Esophagus muscularis mucosa (tissue), 4 donors: ENCODE measurements around the gene OSBPL2. TPM values are rescaled to one million over a fixed set of nuclear protein-coding genes. Genes with fewer than 3 reads are reported as not detected.

Source experiments
- DNase-seq: peaks from one replicate; pipeline ENCODE4 v3.0.0-alpha.2; 2017; ENCODE audit errors: extremely low spot score
- H3K27ac ChIP-seq, 4 donors: fragments of 200-600 bp; sonication (generic); replicated peaks in 1 of 4; 1 replicate in 3 of 4; 2 replicates in 1 of 4; pipeline ENCODE4 v1.5.1; 2016 to 2019; ENCODE audit warnings: mild to moderate bottlenecking in 1 of 4
- H3K27me3 ChIP-seq, 4 donors: fragments of 200-600 bp; sonication (generic); one replicate each; pipeline versions ENCODE4 v1.5.1 to v1.6.0; 2016 to 2019
- H3K36me3 ChIP-seq, 4 donors: fragments of 200-600 bp; sonication (generic); one replicate each; pipeline ENCODE4 v1.5.1; 2016 to 2019
- H3K4me1 ChIP-seq, 4 donors: fragments of 200-600 bp; sonication (generic); one replicate each; pipeline ENCODE4 v1.5.1; 2016 to 2019
- H3K4me3 ChIP-seq, 4 donors: fragments of 200-600 bp; sonication (generic); 1 replicate in 2 of 4; 2 replicates in 2 of 4; pipeline ENCODE4 v1.5.1; 2016 to 2019; ENCODE audit warnings: mild to moderate bottlenecking in 4 of 4, moderate library complexity in 1 of 4
- H3K9me3 ChIP-seq, 4 donors: fragments of 200-600 bp; sonication (generic); 1 replicate in 3 of 4; 2 replicates in 1 of 4; pipeline ENCODE4 v1.5.1; 2016 to 2019
- CTCF ChIP-seq, 3 experiments: fragments of 200-600 bp in 2 of 3; fragments of 450-650 bp in 1 of 3; sonication (generic) in 2 of 3; IDR thresholded peaks; one replicate each; pipeline ENCODE4 v1.5.1; 2017 to 2019; ENCODE audit warnings: antibody characterized with exemption in 3 of 3, mild to moderate bottlenecking in 2 of 3, moderate library complexity in 1 of 3
- EP300 ChIP-seq: sonication (generic); formaldehyde crosslinking; IDR thresholded peaks from one replicate; pipeline ENCODE4 v1.6.1; 2017; ENCODE audit warnings: antibody characterized with exemption
- POLR2A ChIP-seq: fragments of 450-650 bp; IDR thresholded peaks from one replicate; pipeline ENCODE4 v1.6.1; 2017; ENCODE audit warnings: antibody characterized with exemption, moderate library complexity, mild to moderate bottlenecking, low read depth
- POLR2AphosphoS5 ChIP-seq, 2 donors: sonication (generic); formaldehyde crosslinking; IDR thresholded peaks; one replicate each; pipeline ENCODE4 v1.6.1; 2017; ENCODE audit warnings: antibody characterized with exemption in 2 of 2
- WGBS: methylation state at CpG from one replicate; pipeline ENCODE4 v1.1.5; 2018; 5-methylcytosine and 5-hydroxymethylcytosine counted together
- intact Hi-C: fragments of 100-400 bp; cut with DNase I; formaldehyde crosslinking; loops from one replicate; pipeline ENCODE4 v1.15.1; 2023
- total RNA-seq, 4 donors: library from RNA; depleted of rRNA; stranded (reverse); fragments of >200 nt; gene quantifications; one replicate each; pipeline versions ENCODE4 v1.1.0 to v1.2.1, GENCODE V29; 2016

OSBPL2 gene
- total RNA-seq, 4 donors from 2014 or later: 34.5 to 52.7 (median 44.2) TPM

- intact Hi-C loops: loop anchor here (5.0 kb wide), 1 partner anchor 34 kb away; no protein-coding TSS in a partner anchor
- no peak for DNase-seq
- peak overlapping the region in 2 of 4 donors; percentile 24 to 35 for H3K27ac ChIP-seq
- no peak for TF ChIP-seq CTCF (IDR thresholded peaks at IDR 0.05)
- TF ChIP-seq POLR2AphosphoS5 (IDR thresholded peaks at IDR 0.05): no peak
- TF ChIP-seq POLR2A: no peak
- no peak for TF ChIP-seq EP300
- H3K27me3 ChIP-seq: no peaks in the 10 kb centered on the region
- H3K4me1 ChIP-seq: no peaks in the 10 kb centered on the region
- no peaks in the 10 kb centered on the region for H3K9me3 ChIP-seq
- 59% methylated on average over 10 of the region's 10 CpGs for WGBS
- H3K36me3 ChIP-seq: peaks cover 40 to 94% (median 77%) of the 10 kb centered on the region in 4 donors
- no peak overlapping the region for H3K4me3 ChIP-seq
Measured at GRCh38 chr20:62342910-62343309, 104.6 kb downstream of the OSBPL2 start.

GRCh38 chr20:62344092-62344491 is 105.8 kb downstream of the OSBPL2 start:
- H3K36me3 ChIP-seq: peaks cover 36 to 95% (median 75%) of the 10 kb centered on the region in 4 donors
- no peak overlapping the region for H3K27ac ChIP-seq
- intact Hi-C loops: loop anchor here (5.0 kb wide), 1 partner anchor 33 kb away; no protein-coding TSS in a partner anchor
- H3K9me3 ChIP-seq: no peaks in the 10 kb centered on the region
- WGBS: 84% methylated on average over 5 of the region's 5 CpGs
- DNase-seq: no peak
- TF ChIP-seq CTCF (IDR thresholded peaks at IDR 0.05) (no peak), EP300 (no peak), POLR2A (no peak), POLR2AphosphoS5 (IDR thresholded peaks at IDR 0.05) (no peak)
- no peaks in the 10 kb centered on the region for H3K27me3 ChIP-seq
- H3K4me1 ChIP-seq: no peaks in the 10 kb centered on the region
- no peak overlapping the region for H3K4me3 ChIP-seq

GRCh38 chr20:62344782-62345181 is 106.5 kb downstream of the OSBPL2 start:
- H3K27me3 ChIP-seq: no peaks in the 10 kb centered on the region
- intact Hi-C loops: loop anchor here (5.0 kb wide), 1 partner anchor 33 kb away; no protein-coding TSS in a partner anchor
- H3K4me3 ChIP-seq: no peak overlapping the region
- no peak for DNase-seq
- peaks cover 32 to 91% (median 71%) of the 10 kb centered on the region in 4 donors for H3K36me3 ChIP-seq
- WGBS: 90% methylated on average over 10 of the region's 10 CpGs
- H3K27ac ChIP-seq: no peak overlapping the region
- TF ChIP-seq POLR2A: no peak
- TF ChIP-seq CTCF (IDR thresholded peaks at IDR 0.05): no peak
- no peak for TF ChIP-seq EP300
- TF ChIP-seq POLR2AphosphoS5 (IDR thresholded peaks at IDR 0.05): no peak
- no peaks in the 10 kb centered on the region for H3K9me3 ChIP-seq
- H3K4me1 ChIP-seq: peaks cover 0 to under 1% (median 0%) of the 10 kb centered on the region in 4 donors

Other genes with a start within 250 kb of the OSBPL2 start
- gene TAF4, start 172.6 kb upstream of the OSBPL2 start, total RNA-seq: 10 to 100 TPM; 12.0 to 19.9 (median 16.2) TPM
- 10 to 100 TPM; 24.9 to 38.8 (median 32.4) TPM for gene LSM14B, start 116.0 kb upstream of the OSBPL2 start, total RNA-seq
- 100 to 1,000 TPM; 261 to 349 (median 304) TPM for gene PSMA7, start 95.1 kb upstream of the OSBPL2 start, total RNA-seq
- gene SS18L1, start 94.8 kb upstream of the OSBPL2 start, total RNA-seq: 10 to 100 TPM in 2 of 4 donors, 1 to 10 TPM in 2; 9.1 to 13.3 (median 10.8) TPM
- 10 to 100 TPM; 21.6 to 26.5 (median 26.0) TPM for gene MTG2, start 55.5 kb upstream of the OSBPL2 start, total RNA-seq
- not detected for gene HRH3, start 18.2 kb upstream of the OSBPL2 start, total RNA-seq
- gene ADRM1, start 64.5 kb downstream of the OSBPL2 start, total RNA-seq: 100 to 1,000 TPM; 127 to 184 (median 173) TPM
- 100 to 1,000 TPM in 3 of 4 donors, 10 to 100 TPM in 1; 70.1 to 257 (median 150) TPM for gene LAMA5, start 128.8 kb downstream of the OSBPL2 start, total RNA-seq
- 1,000 to 10,000 TPM in 2 of 4 donors, 100 to 1,000 TPM in 2; 581 to 2,787 (median 1,391) TPM for gene RPS21, start 148.6 kb downstream of the OSBPL2 start, total RNA-seq
- gene CABLES2, start 168.8 kb downstream of the OSBPL2 start, total RNA-seq: 1 to 10 TPM; 2.0 to 6.9 (median 4.1) TPM
- not detected for gene RBBP8NL, start 189.0 kb downstream of the OSBPL2 start, total RNA-seq
- under 1 TPM in 3 of 4 donors, not detected in 1; 0.33 to 0.78 (median 0.46) TPM for gene GATA5, start 237.5 kb downstream of the OSBPL2 start, total RNA-seq